Fibroblast of lung (primary cell): ENCODE results near the gene PUM2.
A peak's percentile ranks its signal among the peaks of the same experiment; 100 is the strongest.

Source experiments
- CTCF ChIP-seq, 2 donors: IDR thresholded peaks in 1 of 2; conservative IDR thresholded peaks in 1 of 2; 1 replicate in 1 of 2; 2 replicates in 1 of 2; pipeline ENCODE4 v1.5.1; 2011 to 2012; ENCODE audit warnings: low read length in 2 of 2, control low read depth in 1 of 2, inconsistent platforms in 1 of 2, low read depth in 1 of 2, mild to moderate bottlenecking in 1 of 2
- EZH2 ChIP-seq: IDR thresholded peaks from 2 replicates; pipeline ENCODE4 v1.5.1; 2012; ENCODE audit warnings: low read length, control low read depth, mild to moderate bottlenecking; ENCODE audit errors: missing control alignments

DNA sequence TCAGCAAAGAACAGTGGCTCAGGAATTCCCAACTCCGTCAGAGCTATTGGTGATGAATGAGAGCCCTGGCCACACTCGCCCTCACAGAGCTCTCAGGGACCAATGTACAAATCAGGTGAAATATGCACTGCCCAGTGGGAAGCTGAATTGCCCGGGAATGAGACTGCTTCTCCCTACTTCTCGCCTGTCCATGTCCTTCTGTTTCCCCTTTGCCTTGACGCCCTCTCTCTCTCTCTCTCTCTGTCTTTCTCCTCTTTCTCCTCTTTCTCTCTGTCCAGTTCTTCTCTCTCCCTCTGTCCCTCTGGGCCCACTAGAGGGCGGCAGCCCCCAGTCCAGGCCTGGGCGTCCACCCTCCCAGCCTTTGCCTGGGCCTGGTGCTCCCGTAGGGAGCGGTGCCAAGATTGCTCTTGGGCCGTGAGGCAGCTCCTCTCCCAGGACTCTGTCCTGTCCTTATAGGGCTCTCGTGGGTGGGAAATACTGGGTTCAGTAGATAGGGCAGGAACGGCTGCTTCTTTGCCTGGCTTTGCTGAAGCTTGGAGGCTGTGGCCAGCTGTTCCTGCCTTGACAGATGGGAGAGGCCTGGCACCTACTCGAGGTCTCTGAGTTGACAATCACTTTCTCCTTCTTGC lies 28.4 kb upstream of the PUM2 start:
- TF ChIP-seq CTCF (conservative IDR thresholded peaks at IDR 0.05 in 1 of 2, IDR thresholded peaks at IDR 0.05 in 1 of 2; ENCODE audit: low read depth in 1 of 2, low read length in 2 of 2) (peak; percentile 92 to 93), EZH2 (no peak)
